Suprapubic skin (tissue), 4 donors: ENCODE measurements around the gene C4orf54. TPM values are rescaled to one million over a fixed set of nuclear protein-coding genes. Genes with fewer than 3 reads are reported as not detected.

ENCODE experiments used
- DNase-seq, 2 donors: peaks; one replicate each; pipeline ENCODE4 v3.0.0-alpha.2; 2019; ENCODE audit warnings: low spot score in 2 of 2
- H3K27ac ChIP-seq: fragments of 200-600 bp; sonication (generic); one replicate; pipeline ENCODE4 v1.5.1; 2019
- H3K27me3 ChIP-seq: fragments of 200-600 bp; sonication (generic); one replicate; pipeline ENCODE4 v1.5.1; 2019
- H3K36me3 ChIP-seq: fragments of 200-600 bp; sonication (generic); one replicate; pipeline ENCODE4 v1.5.1; 2019
- H3K4me1 ChIP-seq: fragments of 200-600 bp; sonication (generic); one replicate; pipeline ENCODE4 v1.5.1; 2019
- H3K4me3 ChIP-seq: fragments of 200-600 bp; sonication (generic); one replicate; pipeline ENCODE4 v1.5.1; 2019; ENCODE audit warnings: mild to moderate bottlenecking
- H3K9me3 ChIP-seq: fragments of 200-600 bp; sonication (generic); one replicate; pipeline ENCODE4 v1.5.1; 2019
- CTCF ChIP-seq, 2 donors: fragments of 200-600 bp in 1 of 2; fragments of 450-650 bp in 1 of 2; sonication (generic) in 1 of 2; IDR thresholded peaks; one replicate each; pipeline ENCODE4 v1.5.1; 2016 to 2019; ENCODE audit warnings: antibody characterized with exemption in 2 of 2, mild to moderate bottlenecking in 1 of 2, moderate library complexity in 1 of 2
- EP300 ChIP-seq: sonication (generic); formaldehyde crosslinking; IDR thresholded peaks from one replicate; pipeline ENCODE4 v1.6.1; 2017; ENCODE audit warnings: antibody characterized with exemption
- POLR2A ChIP-seq, 2 donors: fragments of 450-650 bp; IDR thresholded peaks; one replicate each; pipeline ENCODE4 v1.6.1; 2017; ENCODE audit warnings: antibody characterized with exemption in 2 of 2, mild to moderate bottlenecking in 2 of 2, moderate library complexity in 2 of 2
- POLR2AphosphoS5 ChIP-seq, 3 donors: sonication (generic); formaldehyde crosslinking; IDR thresholded peaks; one replicate each; pipeline ENCODE4 v1.6.1; 2017; ENCODE audit warnings: antibody characterized with exemption in 3 of 3
- WGBS: methylation state at CpG from one replicate; pipeline ENCODE4 v1.1.5; 2018; 5-methylcytosine and 5-hydroxymethylcytosine counted together
- total RNA-seq, 4 donors: library from RNA; depleted of rRNA; stranded (reverse); fragments of >200 nt; gene quantifications; one replicate each; pipeline ENCODE4 v1.1.0, GENCODE V29; 2016

The C4orf54 gene
- total RNA-seq, 4 donors from 2014 or later, result not detected

GRCh38 chr4:99612281-99612680 lies 45.3 kb downstream of the C4orf54 start:
- Histone ChIP-seq H3K4me3 (no peak overlapping the region), H3K27ac (no peak overlapping the region), H3K27me3 (no peaks in the 10 kb centered on the region), H3K4me1 (peaks cover 3% of the 10 kb centered on the region), H3K36me3 (no peaks in the 10 kb centered on the region), H3K9me3 (no peaks in the 10 kb centered on the region)
- WGBS, result 72% methylated on average over 3 of the region's 3 CpGs
- no peak for DNase-seq
- TF ChIP-seq POLR2AphosphoS5 (IDR thresholded peaks at IDR 0.05) (no peak), POLR2A (IDR thresholded peaks at IDR 0.05) (no peak), EP300 (no peak), CTCF (IDR thresholded peaks at IDR 0.05) (no peak)

GRCh38 chr4:99610605-99611175 lies 46.9 kb downstream of the C4orf54 start:
- H3K27ac ChIP-seq, result no peak overlapping the region
- 53% methylated on average over 5 of the region's 5 CpGs for WGBS
- no peak for DNase-seq

GRCh38 chr4:99608417-99608816 lies 49.2 kb downstream of the C4orf54 start:
- 80% methylated on average over 5 of the region's 5 CpGs for WGBS
- Histone ChIP-seq H3K36me3 (no peaks in the 10 kb centered on the region), H3K27me3 (no peaks in the 10 kb centered on the region), H3K4me3 (no peak overlapping the region), H3K4me1 (peaks cover 3% of the 10 kb centered on the region), H3K9me3 (no peaks in the 10 kb centered on the region), H3K27ac (no peak overlapping the region)
- DNase-seq, result no peak
- TF ChIP-seq POLR2AphosphoS5 (IDR thresholded peaks at IDR 0.05), result no peak
- TF ChIP-seq CTCF (IDR thresholded peaks at IDR 0.05), result no peak
- no peak for TF ChIP-seq EP300
- no peak for TF ChIP-seq POLR2A (IDR thresholded peaks at IDR 0.05)

More at GRCh38 chr4:99610605-99611175, 46.9 kb downstream of the C4orf54 start:
- Histone ChIP-seq H3K4me3 (no peak overlapping the region), H3K27me3 (no peaks in the 10 kb centered on the region), H3K9me3 (no peaks in the 10 kb centered on the region), H3K36me3 (no peaks in the 10 kb centered on the region), H3K4me1 (peaks cover 3% of the 10 kb centered on the region)
- TF ChIP-seq POLR2A (IDR thresholded peaks at IDR 0.05) (no peak), CTCF (IDR thresholded peaks at IDR 0.05) (no peak), EP300 (no peak), POLR2AphosphoS5 (IDR thresholded peaks at IDR 0.05) (no peak)

Other genes starting within 250 kb of the C4orf54 start
- 1 to 10 TPM in 2 of 4 donors, under 1 TPM in 2; 0.24 to 1.2 (median 0.76) TPM for gene ADH7, start 222.5 kb downstream of the C4orf54 start, total RNA-seq
- not detected for gene C4orf17, start 146.8 kb downstream of the C4orf54 start, total RNA-seq
- 1 to 10 TPM; 3.9 to 7.8 (median 5.8) TPM for gene TRMT10A, start 93.8 kb downstream of the C4orf54 start, total RNA-seq
- gene MTTP, start 83.0 kb downstream of the C4orf54 start, total RNA-seq, result 1 to 10 TPM in 2 of 4 donors, under 1 TPM in 1, not detected in 1; 0.97 to 1.6 (median 1.3) TPM
- gene DAPP1, start 159.0 kb upstream of the C4orf54 start, total RNA-seq, result 10 to 100 TPM; 14.6 to 52.2 (median 25.7) TPM
- gene LAMTOR3, start 236.6 kb upstream of the C4orf54 start, total RNA-seq, result 10 to 100 TPM; 34.4 to 49.5 (median 39.3) TPM